Measurements from ENCODE around the gene EEF2K. TPM values are rescaled to one million over a fixed set of nuclear protein-coding genes. Genes with fewer than 3 reads are reported as not detected.

Gene EEF2K
- total RNA-seq, 1 experiment from 2014 or later = 31.0 TPM

- no peaks in the 10 kb centered on the region for H3K9me3 ChIP-seq (ENCODE audit: control insufficient read depth in 1 of 2, insufficient read depth in 1 of 2, low read depth in 1 of 2, low read length in 2 of 2)
- no peaks in the 10 kb centered on the region for H3K27me3 ChIP-seq (ENCODE audit: insufficient read depth, low read length)
- ATAC-seq (no peak), DNase-seq (ENCODE audit: low read depth, low spot score) (no peak)
- H3K4me1 ChIP-seq (ENCODE audit: control insufficient read depth in 1 of 2, insufficient read depth in 2 of 2, low read length in 2 of 2) = no peaks in the 10 kb centered on the region
- no peak overlapping the region for H3K9ac ChIP-seq (ENCODE audit: low read length)
- H2AFZ ChIP-seq (ENCODE audit: low read depth, low read length, poor library complexity, severe bottlenecking) = no peak overlapping the region
- no TSS peak for BruUV-seq (replicated peaks)
- no peaks in the 10 kb centered on the region for H3K9me2 ChIP-seq (ENCODE audit: insufficient read depth)
- no peak overlapping the region for H3K4me3 ChIP-seq (replicated peaks in 1 of 2; ENCODE audit: low read depth in 1 of 2, low read length in 2 of 2)
- H4K20me1 ChIP-seq (ENCODE audit: insufficient read depth) = no peaks in the 10 kb centered on the region
- ChIA-PET CTCF (no interaction called here), RAD21 (ENCODE audit: low non-redundant PET in 1 of 2, low total read pairs in 2 of 2, uncharacterized antibody in 2 of 2, unreplicated experiment in 2 of 2) (no interaction called here), POLR2A (no interaction called here)
- peaks cover 29 to 31% of the 10 kb centered on the region in 2 experiments for H3K36me3 ChIP-seq (ENCODE audit: control insufficient read depth in 1 of 2, insufficient read depth in 2 of 2, low read length in 2 of 2)
- intact Hi-C loops (cut with micrococcal nuclease) = loop anchor here (10.0 kb wide), 3 partner anchors 58 to 1022 kb away; no protein-coding TSS in a partner anchor
- no peak overlapping the region for H3K27ac ChIP-seq (ENCODE audit: low read depth, low read length)
- no peak overlapping the region for H3K4me2 ChIP-seq (ENCODE audit: low read length)
- TF ChIP-seq RAD21 (IDR thresholded peaks at IDR 0.05; ENCODE audit: low read depth) (no peak), POLR2AphosphoS5 (IDR thresholded peaks at IDR 0.05; ENCODE audit: low read depth, low read length) (no peak), FOSL1 (IDR thresholded peaks at IDR 0.05; ENCODE audit: low read depth) (no peak), SIN3A (IDR thresholded peaks at IDR 0.05; ENCODE audit: low read depth) (no peak), ELF1 (IDR thresholded peaks at IDR 0.05; ENCODE audit: borderline replicate concordance, low read depth) (no peak), EZH2phosphoT487 (IDR thresholded peaks at IDR 0.05; ENCODE audit: borderline replicate concordance) (no peak), EGR1 (IDR thresholded peaks at IDR 0.05; ENCODE audit: low read depth) (no peak), CBX3 (IDR thresholded peaks at IDR 0.05; ENCODE audit: low read depth) (no peak), ZNF274 (IDR thresholded peaks at IDR 0.05; ENCODE audit: low read depth, low read length) (no peak), EZH2 (IDR thresholded peaks at IDR 0.05) (no peak), SP1 (IDR thresholded peaks at IDR 0.05; ENCODE audit: low read depth) (no peak), SRF (IDR thresholded peaks at IDR 0.05; ENCODE audit: low read depth) (no peak), YY1 (IDR thresholded peaks at IDR 0.05; ENCODE audit: extremely low read depth, insufficient replicate concordance, low read depth, low read length) (no peak), TCF7L2 (IDR thresholded peaks at IDR 0.05; ENCODE audit: borderline replicate concordance, extremely low read depth, insufficient read depth, insufficient read length) (no peak), POLR2A (IDR thresholded peaks at IDR 0.05; ENCODE audit: borderline replicate concordance, extremely low read depth, insufficient read depth, insufficient read length) (no peak)
- TF ChIP-seq, protein P1, sequence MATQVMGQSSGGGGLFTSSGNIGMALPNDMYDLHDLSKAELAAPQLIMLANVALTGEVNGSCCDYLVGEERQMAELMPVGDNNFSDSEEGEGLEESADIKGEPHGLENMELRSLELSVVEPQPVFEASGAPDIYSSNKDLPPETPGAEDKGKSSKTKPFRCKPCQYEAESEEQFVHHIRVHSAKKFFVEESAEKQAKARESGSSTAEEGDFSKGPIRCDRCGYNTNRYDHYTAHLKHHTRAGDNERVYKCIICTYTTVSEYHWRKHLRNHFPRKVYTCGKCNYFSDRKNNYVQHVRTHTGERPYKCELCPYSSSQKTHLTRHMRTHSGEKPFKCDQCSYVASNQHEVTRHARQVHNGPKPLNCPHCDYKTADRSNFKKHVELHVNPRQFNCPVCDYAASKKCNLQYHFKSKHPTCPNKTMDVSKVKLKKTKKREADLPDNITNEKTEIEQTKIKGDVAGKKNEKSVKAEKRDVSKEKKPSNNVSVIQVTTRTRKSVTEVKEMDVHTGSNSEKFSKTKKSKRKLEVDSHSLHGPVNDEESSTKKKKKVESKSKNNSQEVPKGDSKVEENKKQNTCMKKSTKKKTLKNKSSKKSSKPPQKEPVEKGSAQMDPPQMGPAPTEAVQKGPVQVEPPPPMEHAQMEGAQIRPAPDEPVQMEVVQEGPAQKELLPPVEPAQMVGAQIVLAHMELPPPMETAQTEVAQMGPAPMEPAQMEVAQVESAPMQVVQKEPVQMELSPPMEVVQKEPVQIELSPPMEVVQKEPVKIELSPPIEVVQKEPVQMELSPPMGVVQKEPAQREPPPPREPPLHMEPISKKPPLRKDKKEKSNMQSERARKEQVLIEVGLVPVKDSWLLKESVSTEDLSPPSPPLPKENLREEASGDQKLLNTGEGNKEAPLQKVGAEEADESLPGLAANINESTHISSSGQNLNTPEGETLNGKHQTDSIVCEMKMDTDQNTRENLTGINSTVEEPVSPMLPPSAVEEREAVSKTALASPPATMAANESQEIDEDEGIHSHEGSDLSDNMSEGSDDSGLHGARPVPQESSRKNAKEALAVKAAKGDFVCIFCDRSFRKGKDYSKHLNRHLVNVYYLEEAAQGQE (IDR thresholded peaks at IDR 0.05; ENCODE audit: low read depth) = no peak
- TF ChIP-seq, protein P2, sequence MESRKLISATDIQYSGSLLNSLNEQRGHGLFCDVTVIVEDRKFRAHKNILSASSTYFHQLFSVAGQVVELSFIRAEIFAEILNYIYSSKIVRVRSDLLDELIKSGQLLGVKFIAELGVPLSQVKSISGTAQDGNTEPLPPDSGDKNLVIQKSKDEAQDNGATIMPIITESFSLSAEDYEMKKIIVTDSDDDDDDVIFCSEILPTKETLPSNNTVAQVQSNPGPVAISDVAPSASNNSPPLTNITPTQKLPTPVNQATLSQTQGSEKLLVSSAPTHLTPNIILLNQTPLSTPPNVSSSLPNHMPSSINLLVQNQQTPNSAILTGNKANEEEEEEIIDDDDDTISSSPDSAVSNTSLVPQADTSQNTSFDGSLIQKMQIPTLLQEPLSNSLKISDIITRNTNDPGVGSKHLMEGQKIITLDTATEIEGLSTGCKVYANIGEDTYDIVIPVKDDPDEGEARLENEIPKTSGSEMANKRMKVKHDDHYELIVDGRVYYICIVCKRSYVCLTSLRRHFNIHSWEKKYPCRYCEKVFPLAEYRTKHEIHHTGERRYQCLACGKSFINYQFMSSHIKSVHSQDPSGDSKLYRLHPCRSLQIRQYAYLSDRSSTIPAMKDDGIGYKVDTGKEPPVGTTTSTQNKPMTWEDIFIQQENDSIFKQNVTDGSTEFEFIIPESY (IDR thresholded peaks at IDR 0.05; ENCODE audit: extremely low read depth, insufficient replicate concordance, low read length) = no peak
- peaks cover 12% of the 10 kb centered on the region for H3K79me2 ChIP-seq (ENCODE audit: insufficient read depth, low read length)
Measured at GRCh38 chr16:22326771-22327445, 120.8 kb downstream of the EEF2K start.
